IgD-negative memory B cell (primary cell): ENCODE results near the gene IL26. TPM values are rescaled to one million over a fixed set of nuclear protein-coding genes. Genes with fewer than 3 reads are reported as not detected.
"Not testable (repeated sequence)": the region's sequence is repeated elsewhere in the genome, so short reads cannot be mapped to it uniquely, and the experiment has no call there.

Source experiments
- H3K27ac Mint-ChIP-seq, 3 donors: one replicate each; pipeline ENCODE4 v1.8.0; 2020 to 2022; ENCODE audit warnings: mild to moderate bottlenecking in 3 of 3, mixed read lengths in 3 of 3, moderate library complexity in 1 of 3
- H3K27me3 Mint-ChIP-seq: one replicate; pipeline ENCODE4 v1.8.0; 2021; ENCODE audit warnings: mixed read lengths
- H3K36me3 Mint-ChIP-seq: one replicate; pipeline ENCODE4 v1.8.0; 2020; ENCODE audit warnings: mild to moderate bottlenecking, mixed read lengths
- H3K4me1 Mint-ChIP-seq, 3 donors: one replicate each; pipeline ENCODE4 v1.8.0; 2020 to 2022; ENCODE audit warnings: mixed read lengths in 3 of 3, mild to moderate bottlenecking in 1 of 3
- H3K4me3 Mint-ChIP-seq, 4 donors: one replicate each; pipeline ENCODE4 v1.8.0; 2020 to 2022; ENCODE audit warnings: mild to moderate bottlenecking in 4 of 4, mixed read lengths in 4 of 4, moderate library complexity in 3 of 4
- H3K9me3 Mint-ChIP-seq, 3 donors: one replicate each; pipeline ENCODE4 v1.8.0; 2020 to 2021; ENCODE audit warnings: mixed read lengths in 3 of 3, mild to moderate bottlenecking in 1 of 3
- polyA plus RNA-seq: library from polyadenylated mRNA; unstranded; fragments of 300-500 nt; fragmentation: Illumina TruSeq; gene quantifications from one replicate; pipeline ENCODE4 v1.2.3, GENCODE V29; 2021

The IL26 gene
- polyA plus RNA-seq, 1 donor from 2014 or later: not detected

GRCh38 chr12:68231691-68232090, 6.1 kb upstream of the IL26 start:
- H3K4me3 Mint-ChIP-seq: no peak overlapping the region
- peaks cover 2% of the 10 kb centered on the region for H3K27me3 Mint-ChIP-seq
- peaks cover 2% of the 10 kb centered on the region for H3K36me3 Mint-ChIP-seq
- no peaks in the 10 kb centered on the region for H3K9me3 Mint-ChIP-seq
- H3K27ac Mint-ChIP-seq: no peak overlapping the region
- H3K4me1 Mint-ChIP-seq: peaks cover 3 to 6% (median 5%) of the 10 kb centered on the region in 3 donors

GRCh38 chr12:68231229-68231628, 5.6 kb upstream of the IL26 start:
- no peak overlapping the region for H3K4me3 Mint-ChIP-seq
- peaks cover 0 to 3% (median 3%) of the 10 kb centered on the region in 3 donors for H3K4me1 Mint-ChIP-seq
- peaks cover 2% of the 10 kb centered on the region for H3K36me3 Mint-ChIP-seq
- H3K9me3 Mint-ChIP-seq: no peaks in the 10 kb centered on the region
- H3K27me3 Mint-ChIP-seq: peaks cover 2% of the 10 kb centered on the region
- no peak overlapping the region for H3K27ac Mint-ChIP-seq

GRCh38 chr12:68229956-68230355, 4.3 kb upstream of the IL26 start:
- H3K27me3 Mint-ChIP-seq: peaks cover 1% of the 10 kb centered on the region
- no peaks in the 10 kb centered on the region for H3K36me3 Mint-ChIP-seq
- H3K9me3 Mint-ChIP-seq: no peaks in the 10 kb centered on the region
- no peak overlapping the region for H3K27ac Mint-ChIP-seq
- H3K4me1 Mint-ChIP-seq: no peaks in the 10 kb centered on the region
- H3K4me3 Mint-ChIP-seq: no peak overlapping the region

- Mint-ChIP-seq H3K27ac (no peak overlapping the region), H3K4me3 (no peak overlapping the region), H3K9me3 (no peaks in the 10 kb centered on the region), H3K36me3 (no peaks in the 10 kb centered on the region), H3K27me3 (no peaks in the 10 kb centered on the region), H3K4me1 (peaks cover 2 to 6% (median 6%) of the 10 kb centered on the region in 3 donors)
Measured at GRCh38 chr12:68227356-68227755, 1.7 kb upstream of the IL26 start.

GRCh38 chr12:68224613-68225285, 861 bp downstream of the IL26 start:
- H3K27me3 Mint-ChIP-seq: no peaks in the 10 kb centered on the region
- H3K4me3 Mint-ChIP-seq: no peak overlapping the region
- H3K4me1 Mint-ChIP-seq: peaks cover 2 to 6% (median 6%) of the 10 kb centered on the region in 3 donors
- H3K9me3 Mint-ChIP-seq: no peaks in the 10 kb centered on the region
- no peak overlapping the region for H3K27ac Mint-ChIP-seq
- H3K36me3 Mint-ChIP-seq: no peaks in the 10 kb centered on the region

DNA sequence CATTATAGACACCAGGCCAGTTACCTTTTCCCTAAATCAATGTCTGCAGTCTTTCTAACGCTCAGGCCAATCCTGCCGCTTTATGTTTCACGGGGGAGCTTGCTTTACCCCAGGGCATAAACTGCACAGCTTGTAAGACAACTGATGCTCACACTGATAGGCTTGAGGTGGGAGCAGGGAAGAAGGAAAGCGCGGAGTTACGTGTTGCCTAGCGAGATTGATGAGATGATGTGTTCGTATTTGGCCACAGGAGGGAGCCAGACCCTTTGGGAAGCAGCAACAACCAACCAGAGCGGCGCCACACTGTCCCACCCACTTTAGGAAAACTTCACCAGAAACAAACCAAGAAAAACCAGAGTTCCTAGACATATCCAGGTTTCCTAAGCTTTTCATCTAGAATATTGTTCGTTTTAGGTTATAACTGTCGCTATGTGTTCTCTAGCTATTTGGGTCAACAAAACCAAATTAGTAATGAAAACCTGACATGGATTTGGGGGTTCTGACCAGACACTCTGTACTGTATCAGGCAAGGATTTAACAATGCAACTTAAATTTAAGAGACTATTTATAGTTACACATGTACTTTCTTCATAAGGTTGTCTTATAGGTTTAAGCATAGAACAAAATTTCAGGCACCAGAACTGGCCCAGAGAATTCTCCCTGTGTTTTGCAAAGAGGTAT, 2.4 kb downstream of the IL26 start:
- Mint-ChIP-seq H3K36me3 (no peaks in the 10 kb centered on the region), H3K9me3 (no peaks in the 10 kb centered on the region), H3K4me3 (peak overlapping the region in 2 of 4 donors; percentile 49 to 53), H3K4me1 (peaks cover 2 to 6% (median 6%) of the 10 kb centered on the region in 3 donors), H3K27ac (peak overlapping the region in 1 of 3 donors; percentile 47), H3K27me3 (no peaks in the 10 kb centered on the region)

DNA sequence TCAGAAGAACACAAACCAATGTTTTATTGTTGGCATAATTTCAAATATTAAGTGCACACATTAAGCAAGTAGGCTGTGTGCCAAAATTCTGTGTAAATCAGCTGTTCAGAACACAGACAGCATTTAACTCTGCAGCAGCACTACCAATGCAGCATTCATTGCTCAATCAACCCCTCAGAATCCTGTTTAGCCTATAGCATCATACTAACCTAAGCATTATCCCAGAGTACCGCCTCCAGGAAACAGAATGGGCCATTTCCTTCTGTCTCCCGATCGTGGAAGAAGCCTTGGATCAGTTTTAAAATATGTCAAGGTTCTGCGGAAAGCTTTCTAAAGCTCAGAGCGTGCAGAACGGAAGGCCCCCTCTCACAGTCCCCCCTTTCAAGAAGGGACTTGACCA, 3.3 kb downstream of the IL26 start:
- peaks cover 2 to 6% (median 6%) of the 10 kb centered on the region in 3 donors for H3K4me1 Mint-ChIP-seq
- no peak overlapping the region for H3K27ac Mint-ChIP-seq
- H3K36me3 Mint-ChIP-seq: no peaks in the 10 kb centered on the region
- no peak overlapping the region for H3K4me3 Mint-ChIP-seq
- no peaks in the 10 kb centered on the region for H3K27me3 Mint-ChIP-seq
- no peaks in the 10 kb centered on the region for H3K9me3 Mint-ChIP-seq

DNA sequence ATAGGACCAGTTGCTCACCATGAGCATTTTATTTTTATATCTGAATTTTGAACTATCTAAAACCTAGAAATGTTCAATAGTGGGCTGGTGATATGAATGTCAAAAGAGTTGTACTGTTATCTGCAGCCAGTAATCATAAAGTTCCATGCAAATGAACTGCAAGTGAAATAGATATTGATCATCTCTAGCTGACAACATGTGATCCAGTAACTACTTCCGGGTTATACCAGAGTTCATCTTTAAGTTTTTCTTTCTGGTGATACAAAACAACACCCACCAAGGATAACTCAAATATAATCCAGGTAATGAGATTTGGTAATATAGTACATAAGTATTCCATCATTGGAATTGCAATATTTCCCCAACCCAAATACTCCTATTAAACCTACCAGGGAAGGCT, 4.1 kb downstream of the IL26 start:
- H3K27ac Mint-ChIP-seq: no peak overlapping the region
- H3K9me3 Mint-ChIP-seq: no peaks in the 10 kb centered on the region
- H3K4me1 Mint-ChIP-seq: peaks cover 2 to 6% (median 6%) of the 10 kb centered on the region in 3 donors
- no peak overlapping the region for H3K4me3 Mint-ChIP-seq
- H3K27me3 Mint-ChIP-seq: peaks cover 3% of the 10 kb centered on the region
- H3K36me3 Mint-ChIP-seq: no peaks in the 10 kb centered on the region

GRCh38 chr12:68210875-68211274, 14.7 kb downstream of the IL26 start:
- Mint-ChIP-seq H3K27ac (no peak overlapping the region), H3K27me3 (peaks cover 16% of the 10 kb centered on the region), H3K4me1 (no peaks in the 10 kb centered on the region), H3K36me3 (no peaks in the 10 kb centered on the region), H3K4me3 (no peak overlapping the region), H3K9me3 (no peaks in the 10 kb centered on the region)

DNA sequence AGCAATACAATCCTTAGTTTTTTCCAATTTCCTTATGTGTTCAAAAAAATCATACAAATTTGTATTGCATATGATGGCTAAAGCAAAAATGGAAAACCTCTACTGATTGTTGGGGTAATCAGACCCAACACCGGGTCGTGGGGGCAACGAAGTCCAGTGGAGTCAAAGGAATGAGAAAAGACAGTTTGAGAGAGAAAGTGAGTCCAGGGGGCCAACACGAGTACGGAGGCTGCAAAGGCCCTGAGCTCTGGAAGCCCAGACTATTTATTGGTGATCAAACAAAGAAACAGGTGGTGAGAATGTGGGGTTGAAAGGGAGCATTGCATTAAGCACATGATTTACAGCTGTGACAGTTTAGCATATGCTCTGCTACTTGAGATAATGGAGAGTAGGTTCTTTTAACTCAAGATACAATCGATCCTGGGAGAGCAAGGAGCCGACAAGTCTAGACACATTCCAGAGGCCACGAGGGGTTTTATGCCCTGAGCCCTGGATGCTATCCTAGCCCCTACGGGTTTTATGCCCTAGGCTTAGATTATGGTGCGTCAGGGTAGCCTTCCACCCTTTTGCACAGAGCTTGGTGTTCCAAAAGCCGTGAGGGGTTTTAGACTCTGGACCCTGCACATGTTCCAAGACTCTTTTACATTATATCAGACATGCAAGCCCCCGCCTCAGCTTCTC, 16.4 kb downstream of the IL26 start:
- not testable (repeated sequence) for H3K27ac Mint-ChIP-seq, H3K36me3 Mint-ChIP-seq
- peaks cover 13% of the 10 kb centered on the region for H3K27me3 Mint-ChIP-seq

DNA sequence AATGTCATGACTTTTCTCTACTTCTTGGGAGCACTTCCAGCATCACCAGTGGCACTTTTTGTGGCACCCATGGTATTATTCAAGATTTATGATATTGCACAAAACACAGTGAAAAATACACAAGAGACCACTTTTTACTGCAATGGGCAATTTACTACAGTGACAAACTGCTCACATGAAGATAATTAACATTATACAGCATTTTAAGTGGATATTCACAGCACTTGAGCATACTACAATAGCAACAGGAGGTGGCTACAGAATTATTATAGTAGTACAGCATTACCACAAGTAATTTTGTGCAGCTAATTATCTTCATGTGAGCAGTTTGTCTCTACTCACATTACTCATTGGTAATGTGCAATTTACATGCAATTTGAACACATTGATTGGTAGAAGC, 18.3 kb downstream of the IL26 start:
- Mint-ChIP-seq H3K27ac (no peak overlapping the region), H3K4me1 (no peaks in the 10 kb centered on the region), H3K27me3 (peaks cover 10% of the 10 kb centered on the region), H3K9me3 (no peaks in the 10 kb centered on the region), H3K36me3 (peaks cover 1% of the 10 kb centered on the region), H3K4me3 (no peak overlapping the region)

More for the DNA sequence above, 16.4 kb downstream of the IL26 start:
- H3K4me1 Mint-ChIP-seq, H3K9me3 Mint-ChIP-seq, H3K4me3 Mint-ChIP-seq: not testable (repeated sequence)

DNA sequence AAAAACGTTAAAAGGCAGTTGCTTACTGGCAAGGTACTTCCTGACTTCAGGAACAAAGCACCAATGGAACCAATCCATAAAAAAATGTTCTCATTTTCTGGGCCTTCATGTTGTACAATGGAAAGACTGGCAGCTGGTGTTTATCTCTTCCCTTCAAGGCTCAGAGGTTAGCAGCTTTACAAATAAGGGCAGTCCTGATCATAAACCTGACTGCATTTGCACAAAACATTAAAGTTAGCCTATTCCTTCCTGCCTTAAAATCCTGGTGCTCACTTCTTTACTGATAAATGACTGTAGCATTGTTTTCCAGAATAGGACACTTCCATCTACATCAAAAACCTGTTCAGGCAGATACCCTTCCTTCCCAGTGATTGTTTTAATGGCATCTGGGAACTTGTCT, 19.2 kb downstream of the IL26 start:
- no peaks in the 10 kb centered on the region for H3K4me1 Mint-ChIP-seq
- H3K9me3 Mint-ChIP-seq: no peaks in the 10 kb centered on the region
- H3K27me3 Mint-ChIP-seq: peaks cover 6% of the 10 kb centered on the region
- no peak overlapping the region for H3K27ac Mint-ChIP-seq
- peaks cover 2% of the 10 kb centered on the region for H3K36me3 Mint-ChIP-seq
- H3K4me3 Mint-ChIP-seq: no peak overlapping the region

DNA sequence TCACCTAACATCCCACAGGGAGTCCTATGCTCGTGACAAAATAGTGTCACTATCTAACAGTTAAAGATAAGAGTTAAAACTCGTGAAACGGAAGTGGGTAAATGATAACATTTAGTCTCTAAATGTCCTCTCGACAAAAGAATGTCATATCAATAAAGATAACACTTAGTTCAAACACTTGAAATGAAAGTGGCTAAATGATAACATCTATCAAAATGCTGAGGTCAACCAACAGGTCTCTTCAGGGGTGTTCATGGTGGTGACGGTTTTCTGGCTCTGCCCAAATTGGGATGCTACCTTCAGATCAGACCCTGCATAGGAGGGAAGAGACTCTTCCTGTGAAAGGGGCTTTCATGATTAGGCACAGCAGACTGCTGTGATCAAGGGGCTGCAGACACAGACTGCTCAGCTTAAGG, 22.1 kb downstream of the IL26 start:
- Mint-ChIP-seq H3K9me3 (no peaks in the 10 kb centered on the region), H3K27ac (no peak overlapping the region), H3K4me3 (no peak overlapping the region), H3K27me3 (peaks cover 4% of the 10 kb centered on the region), H3K4me1 (no peaks in the 10 kb centered on the region), H3K36me3 (peaks cover 3% of the 10 kb centered on the region)

GRCh38 chr12:68200854-68201253, 24.8 kb downstream of the IL26 start:
- H3K9me3 Mint-ChIP-seq: no peaks in the 10 kb centered on the region
- H3K4me1 Mint-ChIP-seq: no peaks in the 10 kb centered on the region
- H3K27me3 Mint-ChIP-seq: peaks cover under 1% of the 10 kb centered on the region
- H3K36me3 Mint-ChIP-seq: peaks cover 3% of the 10 kb centered on the region
- no peak overlapping the region for H3K27ac Mint-ChIP-seq
- H3K4me3 Mint-ChIP-seq: no peak overlapping the region

DNA sequence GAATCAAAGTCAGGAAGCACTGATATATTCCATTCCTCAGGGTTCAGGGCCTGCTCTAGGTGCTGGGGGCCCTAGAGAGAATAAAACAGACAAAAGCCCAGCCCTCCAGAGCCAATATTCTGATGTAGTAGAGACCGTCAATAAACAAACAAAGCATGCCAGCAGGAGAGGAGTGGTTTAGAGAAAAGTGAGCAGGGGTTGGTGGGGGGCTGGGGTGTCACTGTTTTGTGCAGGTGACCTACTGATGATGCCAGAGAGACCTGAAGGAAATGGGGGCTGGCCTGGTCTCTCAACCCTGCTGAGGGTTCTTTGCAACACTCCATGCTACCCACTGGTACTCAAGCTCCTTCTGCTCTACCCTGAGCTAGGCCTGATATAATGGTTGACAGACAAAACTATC, 26.5 kb downstream of the IL26 start:
- Mint-ChIP-seq H3K36me3 (peaks cover 3% of the 10 kb centered on the region), H3K4me3 (no peak overlapping the region), H3K4me1 (no peaks in the 10 kb centered on the region), H3K9me3 (no peaks in the 10 kb centered on the region), H3K27ac (no peak overlapping the region), H3K27me3 (no peaks in the 10 kb centered on the region)
